ENCODE data around the gene CEP63. TPM values are rescaled to one million over a fixed set of nuclear protein-coding genes. Genes with fewer than 3 reads are reported as not detected.

Gene CEP63
- total and polyA plus RNA-seq, 5 donors from 2014 or later: 11.8 to 22.0 (median 16.5) TPM

DNA sequence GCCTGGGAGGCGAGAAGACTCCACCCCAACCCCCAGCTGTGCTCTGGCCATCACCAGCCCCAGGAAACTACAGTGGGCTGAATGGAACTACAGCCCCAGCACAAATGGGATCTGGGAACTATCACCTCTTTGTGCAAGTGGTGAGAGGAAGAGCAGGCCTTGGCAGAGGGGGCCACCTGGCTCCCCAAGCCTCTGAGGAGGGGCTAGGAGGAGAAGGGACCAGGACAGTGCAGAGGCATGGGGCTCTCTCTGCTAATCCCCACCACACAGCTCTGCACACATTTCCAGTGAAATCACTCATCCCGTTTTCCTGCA, 133.4 kb downstream of the CEP63 start:
- no peaks in the 10 kb centered on the region for H3K9me3 Mint-ChIP-seq
- no peaks in the 10 kb centered on the region for H3K4me1 Mint-ChIP-seq

DNA sequence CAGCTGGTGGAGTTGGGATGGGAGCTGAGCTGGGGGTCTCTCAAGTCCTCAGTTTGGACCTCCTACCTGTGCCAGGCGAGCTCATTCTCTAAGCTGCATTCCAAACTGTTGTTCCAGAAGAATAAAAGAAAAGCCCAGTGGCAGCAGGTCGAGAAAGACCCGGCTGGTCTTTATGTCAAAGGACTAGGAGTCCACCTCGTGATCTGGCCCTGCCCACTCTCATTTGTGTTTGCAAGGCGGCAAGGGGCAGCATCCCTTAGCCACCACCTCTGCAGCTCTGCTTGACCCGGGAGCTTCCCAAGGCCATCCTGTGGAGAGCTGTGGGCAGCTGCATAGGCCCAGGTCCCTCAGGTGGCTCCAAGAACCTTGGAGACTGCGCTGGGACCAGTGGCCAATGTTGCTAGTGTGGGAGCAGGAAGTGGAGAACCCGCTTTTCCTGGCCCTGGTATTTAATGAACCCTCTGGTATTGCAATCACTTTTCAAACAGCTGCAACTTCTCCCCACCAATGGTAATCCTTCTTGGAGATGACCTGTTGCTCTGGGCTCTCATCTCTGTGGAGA, 134.1 kb downstream of the CEP63 start:
- no peaks in the 10 kb centered on the region for H3K4me1 Mint-ChIP-seq

More for the DNA sequence above, 133.4 kb downstream of the CEP63 start:
- Mint-ChIP-seq H3K4me3 (no peak overlapping the region), H3K36me3 (peaks cover 3% of the 10 kb centered on the region), H3K27me3 (no peaks in the 10 kb centered on the region), H3K27ac (no peak overlapping the region)
- Histone ChIP-seq H3K9me3 (ENCODE audit: control insufficient read depth in 2 of 2, low read length in 2 of 2) (no peaks in the 10 kb centered on the region), H3K4me1 (ENCODE audit: control insufficient read depth, insufficient read depth, low read length, poor library complexity, severe bottlenecking) (no peaks in the 10 kb centered on the region), H3K4me3 (ENCODE audit: low read depth, low read length) (no peak overlapping the region), H3K27ac (ENCODE audit: insufficient read depth, low read length, poor library complexity, severe bottlenecking) (no peak overlapping the region), H3K36me3 (ENCODE audit: control insufficient read depth, insufficient read depth, low read length) (no peaks in the 10 kb centered on the region), H3K27me3 (ENCODE audit: control insufficient read depth, insufficient read depth, low read length) (no peaks in the 10 kb centered on the region)
- no peak for DNase-seq
- ATAC-seq (ENCODE audit: low read depth in 2 of 2): no peak

DNA sequence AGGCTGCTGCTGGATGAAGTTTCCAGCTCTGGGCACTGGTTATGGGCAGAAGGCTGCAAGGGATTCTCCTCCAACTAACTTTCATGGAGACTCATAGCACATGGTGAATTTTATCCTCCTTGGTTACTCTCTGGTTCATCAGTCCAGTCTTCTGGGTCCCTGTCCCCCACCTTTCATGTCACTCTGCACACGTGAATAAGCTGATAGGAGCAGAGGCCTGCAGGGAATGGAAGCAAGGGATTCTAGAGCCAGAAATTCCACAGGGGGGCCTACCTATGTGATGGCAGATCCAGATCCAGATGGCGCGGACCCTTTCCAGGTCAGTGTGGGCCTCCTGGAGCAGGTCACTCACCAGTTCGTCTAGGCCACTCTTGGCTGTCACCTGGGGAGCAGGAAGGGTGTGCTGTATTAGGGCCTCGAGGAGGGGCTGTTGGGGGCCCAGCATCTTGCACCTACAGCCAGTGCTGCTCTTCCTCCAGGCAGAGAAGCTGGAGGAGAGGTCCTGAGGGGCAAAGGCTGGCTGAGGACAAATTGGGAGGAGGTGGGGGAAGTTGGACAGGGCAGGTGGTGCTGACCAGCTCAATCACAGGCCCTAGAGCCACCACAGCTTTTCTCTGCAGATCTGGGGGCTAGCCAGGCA, 134.7 kb downstream of the CEP63 start:
- H3K27me3 Mint-ChIP-seq: no peaks in the 10 kb centered on the region
- peaks cover 3% of the 10 kb centered on the region for H3K36me3 Mint-ChIP-seq
- H3K4me1 Mint-ChIP-seq: no peaks in the 10 kb centered on the region
- H3K9me3 Mint-ChIP-seq: peaks cover 0 to 2% (median 0%) of the 10 kb centered on the region in 7 donors
- H3K27ac Mint-ChIP-seq: no peak overlapping the region
- no peaks in the 10 kb centered on the region for H3K27me3 ChIP-seq (ENCODE audit: control insufficient read depth, insufficient read depth, low read length)
- no peak overlapping the region for H3K4me3 Mint-ChIP-seq
- ATAC-seq (ENCODE audit: low read depth in 2 of 2): no peak
- no peaks in the 10 kb centered on the region for H3K4me1 ChIP-seq (ENCODE audit: control insufficient read depth, insufficient read depth, low read length, poor library complexity, severe bottlenecking)
- H3K4me3 ChIP-seq (ENCODE audit: low read depth, low read length): no peak overlapping the region
- H3K36me3 ChIP-seq (ENCODE audit: control insufficient read depth, insufficient read depth, low read length): no peaks in the 10 kb centered on the region
- no peak overlapping the region for H3K27ac ChIP-seq (ENCODE audit: insufficient read depth, low read length, poor library complexity, severe bottlenecking)
- DNase-seq: no peak
- no peaks in the 10 kb centered on the region for H3K9me3 ChIP-seq (ENCODE audit: control insufficient read depth in 2 of 2, low read length in 2 of 2)

More for the DNA sequence above, 134.1 kb downstream of the CEP63 start:
- Mint-ChIP-seq H3K36me3 (peaks cover 3% of the 10 kb centered on the region), H3K27me3 (no peaks in the 10 kb centered on the region), H3K27ac (no peak overlapping the region), H3K9me3 (no peaks in the 10 kb centered on the region), H3K4me3 (no peak overlapping the region)
- Histone ChIP-seq H3K36me3 (ENCODE audit: control insufficient read depth, insufficient read depth, low read length) (no peaks in the 10 kb centered on the region), H3K4me3 (ENCODE audit: low read depth, low read length) (no peak overlapping the region), H3K27me3 (ENCODE audit: control insufficient read depth, insufficient read depth, low read length) (no peaks in the 10 kb centered on the region), H3K4me1 (ENCODE audit: control insufficient read depth, insufficient read depth, low read length, poor library complexity, severe bottlenecking) (no peaks in the 10 kb centered on the region), H3K27ac (ENCODE audit: insufficient read depth, low read length, poor library complexity, severe bottlenecking) (no peak overlapping the region), H3K9me3 (ENCODE audit: control insufficient read depth in 2 of 2, low read length in 2 of 2) (no peaks in the 10 kb centered on the region)
- ATAC-seq (ENCODE audit: low read depth in 2 of 2) (no peak), DNase-seq (no peak)

DNA sequence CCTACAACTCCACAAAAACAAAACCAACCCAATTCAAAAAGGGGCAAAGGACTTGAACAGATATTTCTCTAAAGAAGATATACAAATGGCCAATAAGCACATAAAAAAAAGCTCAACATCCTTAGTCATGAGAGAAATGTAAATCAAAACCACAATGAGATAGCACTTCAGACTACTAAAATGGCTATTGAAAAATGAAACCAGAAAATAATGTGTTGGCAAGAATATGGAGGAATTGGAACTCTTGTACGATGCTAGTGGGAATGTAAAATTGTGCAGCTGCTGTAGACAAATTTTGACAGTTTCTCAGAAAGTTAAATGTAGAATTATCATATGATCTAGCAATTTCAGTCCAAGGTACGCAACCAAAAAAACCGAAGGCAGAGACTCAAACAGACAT, 136.0 kb downstream of the CEP63 start:
- no peak for ATAC-seq (ENCODE audit: low read depth in 2 of 2)
- Histone ChIP-seq H3K4me1 (ENCODE audit: control insufficient read depth, insufficient read depth, low read length, poor library complexity, severe bottlenecking) (no peaks in the 10 kb centered on the region), H3K27me3 (ENCODE audit: control insufficient read depth, insufficient read depth, low read length) (no peaks in the 10 kb centered on the region), H3K27ac (ENCODE audit: insufficient read depth, low read length, poor library complexity, severe bottlenecking) (no peak overlapping the region), H3K36me3 (ENCODE audit: control insufficient read depth, insufficient read depth, low read length) (no peaks in the 10 kb centered on the region), H3K4me3 (ENCODE audit: low read depth, low read length) (no peak overlapping the region), H3K9me3 (ENCODE audit: control insufficient read depth in 2 of 2, low read length in 2 of 2) (no peaks in the 10 kb centered on the region)
- no peaks in the 10 kb centered on the region for H3K4me1 Mint-ChIP-seq
- DNase-seq: no peak
- H3K36me3 Mint-ChIP-seq: peaks cover 3% of the 10 kb centered on the region
- H3K27me3 Mint-ChIP-seq: no peaks in the 10 kb centered on the region
- H3K9me3 Mint-ChIP-seq: peaks cover 0 to 2% (median 0%) of the 10 kb centered on the region in 7 donors
- no peak overlapping the region for H3K4me3 Mint-ChIP-seq
- no peak overlapping the region for H3K27ac Mint-ChIP-seq

DNA sequence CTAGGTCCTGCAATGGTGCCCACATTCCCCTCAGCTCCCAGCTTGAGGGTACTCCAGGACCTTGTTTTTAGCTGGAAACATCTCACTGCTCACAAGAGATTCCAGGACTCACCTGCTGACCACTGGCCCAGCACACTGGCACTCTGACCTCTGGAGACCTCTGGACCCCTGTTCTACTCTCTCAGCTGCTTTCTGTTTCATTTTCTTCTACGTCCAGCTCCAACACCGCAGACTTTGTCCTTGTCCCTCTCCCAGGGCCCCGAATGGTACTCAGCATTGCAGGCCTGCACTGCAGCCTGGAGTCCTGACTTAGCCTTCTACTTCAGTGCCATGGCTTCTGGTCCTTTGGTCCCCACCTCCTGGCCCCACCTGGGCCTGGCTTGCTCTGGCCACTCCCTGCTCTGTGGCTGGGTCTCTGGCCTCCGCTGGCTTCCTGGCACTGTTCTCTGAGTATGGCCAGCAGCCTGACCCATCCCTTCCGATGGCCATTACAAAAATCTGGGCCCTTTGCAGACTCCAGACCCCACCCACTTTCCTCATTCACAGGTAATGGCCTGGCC, 137.0 kb downstream of the CEP63 start:
- Mint-ChIP-seq H3K4me1 (no peaks in the 10 kb centered on the region), H3K27me3 (no peaks in the 10 kb centered on the region), H3K36me3 (peaks cover 3% of the 10 kb centered on the region), H3K27ac (no peak overlapping the region), H3K9me3 (peaks cover 0 to 4% (median 0%) of the 10 kb centered on the region in 7 donors), H3K4me3 (no peak overlapping the region)
- H3K4me3 ChIP-seq (ENCODE audit: low read depth, low read length): no peak overlapping the region
- DNase-seq (no peak), ATAC-seq (ENCODE audit: low read depth in 2 of 2) (no peak)
- H3K36me3 ChIP-seq (ENCODE audit: control insufficient read depth, insufficient read depth, low read length): no peaks in the 10 kb centered on the region
- peaks cover 2% of the 10 kb centered on the region for H3K27me3 ChIP-seq (ENCODE audit: control insufficient read depth, insufficient read depth, low read length)
- H3K4me1 ChIP-seq (ENCODE audit: control insufficient read depth, insufficient read depth, low read length, poor library complexity, severe bottlenecking): no peaks in the 10 kb centered on the region
- H3K9me3 ChIP-seq (ENCODE audit: control insufficient read depth in 2 of 2, low read length in 2 of 2): no peaks in the 10 kb centered on the region
- H3K27ac ChIP-seq (ENCODE audit: insufficient read depth, low read length, poor library complexity, severe bottlenecking): no peak overlapping the region

DNA sequence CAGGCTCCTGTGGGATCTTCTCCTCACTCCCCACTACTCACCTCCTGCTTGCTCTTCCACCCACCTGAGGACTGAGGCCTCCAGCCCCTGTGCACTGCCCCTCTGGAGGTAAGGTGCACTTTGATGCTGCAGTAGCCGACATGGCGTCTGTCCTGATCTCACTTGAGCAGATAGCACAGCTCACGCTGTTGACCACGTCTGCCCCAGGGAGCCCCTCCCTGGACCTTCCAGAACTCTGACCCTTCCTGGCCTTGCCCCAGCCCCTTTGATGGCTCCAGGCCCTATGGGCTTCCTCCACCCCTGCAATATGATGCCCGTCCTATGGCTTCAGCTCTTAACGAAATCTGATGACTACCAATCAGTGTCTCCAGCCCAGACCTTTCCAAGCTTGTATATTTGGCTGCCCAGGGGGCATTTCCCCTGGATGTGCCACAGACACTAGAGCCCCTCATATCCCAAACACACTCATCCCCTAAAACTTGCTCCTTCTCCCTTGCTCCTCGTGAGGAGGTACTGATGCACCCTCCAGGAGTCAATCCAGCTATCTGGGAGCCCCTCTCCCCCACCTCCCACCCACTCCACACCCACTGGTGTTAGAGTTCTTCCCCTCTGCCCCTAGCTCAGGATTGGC, 137.9 kb downstream of the CEP63 start:
- peaks cover 3% of the 10 kb centered on the region for H3K36me3 Mint-ChIP-seq
- Histone ChIP-seq H3K9me3 (ENCODE audit: control insufficient read depth in 2 of 2, low read length in 2 of 2) (no peaks in the 10 kb centered on the region), H3K27ac (ENCODE audit: insufficient read depth, low read length, poor library complexity, severe bottlenecking) (no peak overlapping the region), H3K4me3 (ENCODE audit: low read depth, low read length) (no peak overlapping the region), H3K27me3 (ENCODE audit: control insufficient read depth, insufficient read depth, low read length) (peaks cover 2% of the 10 kb centered on the region), H3K4me1 (ENCODE audit: control insufficient read depth, insufficient read depth, low read length, poor library complexity, severe bottlenecking) (no peaks in the 10 kb centered on the region), H3K36me3 (ENCODE audit: control insufficient read depth, insufficient read depth, low read length) (no peaks in the 10 kb centered on the region)
- no peaks in the 10 kb centered on the region for H3K4me1 Mint-ChIP-seq
- H3K9me3 Mint-ChIP-seq: peaks cover 0 to 4% (median 0%) of the 10 kb centered on the region in 7 donors
- DNase-seq (no peak), ATAC-seq (ENCODE audit: low read depth in 2 of 2) (no peak)
- no peak overlapping the region for H3K4me3 Mint-ChIP-seq
- H3K27me3 Mint-ChIP-seq: no peaks in the 10 kb centered on the region
- H3K27ac Mint-ChIP-seq: peak overlapping the region in 1 of 3 donors; percentile 54
